ENCODE measurements around the gene FAM234A.
A peak's percentile ranks its signal among the peaks of the same experiment; 100 is the strongest.

The FAM234A gene

GRCh38 chr16:303760-304505 lies 69.3 kb downstream of the FAM234A start:
- peak; percentile 20 for DNase-seq

GRCh38 chr16:305916-306626 lies 71.5 kb downstream of the FAM234A start:
- no peak for DNase-seq

- no peak for DNase-seq
Observed at GRCh38 chr16:306911-307370, 72.3 kb downstream of the FAM234A start.

- DNase-seq: no peak
Observed at GRCh38 chr16:307691-308312, 73.2 kb downstream of the FAM234A start.

GRCh38 chr16:309476-309875 lies 74.9 kb downstream of the FAM234A start:
- DNase-seq: no peak

GRCh38 chr16:311725-312124 lies 77.1 kb downstream of the FAM234A start:
- DNase-seq: no peak

GRCh38 chr16:314351-314750 lies 79.7 kb downstream of the FAM234A start:
- DNase-seq: no peak

GRCh38 chr16:314795-315299 lies 80.2 kb downstream of the FAM234A start:
- no peak for DNase-seq

Data from central memory CD4-positive, alpha-beta T cell (primary cell).